GM12801 (cell line): ENCODE results near the gene TECPR2.

Experiments used
- TF ChIP-seq, protein P1 (sequence below): IDR thresholded peaks from one replicate; pipeline ENCODE4 v1.5.1; 2011; ENCODE audit warnings: control low read depth; ENCODE audit not compliant: insufficient read length; ENCODE audit errors: extremely low read depth

The TECPR2 gene

DNA sequence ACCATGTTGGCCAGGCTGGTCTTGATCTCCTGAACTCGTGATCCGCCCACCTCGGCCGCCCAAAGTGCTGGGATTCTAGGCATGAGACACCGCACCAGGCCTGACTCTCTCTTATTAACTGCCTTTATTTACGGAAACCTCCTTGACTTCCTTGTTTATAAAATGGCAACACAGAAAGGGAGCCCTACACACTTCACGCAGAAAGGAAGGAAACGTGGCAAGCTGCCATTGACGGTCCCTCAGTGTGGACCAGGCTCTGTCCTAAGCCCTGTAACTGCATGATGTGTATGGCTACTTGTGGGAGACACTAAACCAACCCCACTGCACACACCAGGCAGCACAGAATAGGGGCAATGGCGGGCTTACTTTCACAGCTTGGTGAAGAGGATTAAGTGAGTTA, 11.7 kb upstream of the TECPR2 start:
- TF ChIP-seq, protein P1, sequence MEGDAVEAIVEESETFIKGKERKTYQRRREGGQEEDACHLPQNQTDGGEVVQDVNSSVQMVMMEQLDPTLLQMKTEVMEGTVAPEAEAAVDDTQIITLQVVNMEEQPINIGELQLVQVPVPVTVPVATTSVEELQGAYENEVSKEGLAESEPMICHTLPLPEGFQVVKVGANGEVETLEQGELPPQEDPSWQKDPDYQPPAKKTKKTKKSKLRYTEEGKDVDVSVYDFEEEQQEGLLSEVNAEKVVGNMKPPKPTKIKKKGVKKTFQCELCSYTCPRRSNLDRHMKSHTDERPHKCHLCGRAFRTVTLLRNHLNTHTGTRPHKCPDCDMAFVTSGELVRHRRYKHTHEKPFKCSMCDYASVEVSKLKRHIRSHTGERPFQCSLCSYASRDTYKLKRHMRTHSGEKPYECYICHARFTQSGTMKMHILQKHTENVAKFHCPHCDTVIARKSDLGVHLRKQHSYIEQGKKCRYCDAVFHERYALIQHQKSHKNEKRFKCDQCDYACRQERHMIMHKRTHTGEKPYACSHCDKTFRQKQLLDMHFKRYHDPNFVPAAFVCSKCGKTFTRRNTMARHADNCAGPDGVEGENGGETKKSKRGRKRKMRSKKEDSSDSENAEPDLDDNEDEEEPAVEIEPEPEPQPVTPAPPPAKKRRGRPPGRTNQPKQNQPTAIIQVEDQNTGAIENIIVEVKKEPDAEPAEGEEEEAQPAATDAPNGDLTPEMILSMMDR, result no peak

DNA sequence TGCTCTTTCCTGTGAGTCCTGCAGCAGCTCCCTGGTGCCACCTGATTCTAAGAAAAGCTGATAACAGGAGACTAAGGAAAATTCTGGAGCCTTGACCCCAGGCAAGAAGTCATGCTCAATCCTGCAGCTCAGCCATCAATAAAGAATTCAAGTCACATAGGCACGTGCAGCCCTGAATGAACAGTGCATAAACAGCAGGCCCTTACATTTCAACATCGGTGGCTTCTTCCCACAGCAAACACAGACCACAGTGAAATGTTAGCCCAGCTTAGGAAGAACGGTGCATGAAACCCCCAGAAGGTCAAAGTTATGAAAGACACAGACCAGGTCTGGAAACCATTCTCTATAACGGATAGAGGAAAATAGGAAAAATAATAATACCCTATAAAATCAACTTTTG, 10.5 kb upstream of the TECPR2 start:
- TF ChIP-seq, protein P1, result no peak

DNA sequence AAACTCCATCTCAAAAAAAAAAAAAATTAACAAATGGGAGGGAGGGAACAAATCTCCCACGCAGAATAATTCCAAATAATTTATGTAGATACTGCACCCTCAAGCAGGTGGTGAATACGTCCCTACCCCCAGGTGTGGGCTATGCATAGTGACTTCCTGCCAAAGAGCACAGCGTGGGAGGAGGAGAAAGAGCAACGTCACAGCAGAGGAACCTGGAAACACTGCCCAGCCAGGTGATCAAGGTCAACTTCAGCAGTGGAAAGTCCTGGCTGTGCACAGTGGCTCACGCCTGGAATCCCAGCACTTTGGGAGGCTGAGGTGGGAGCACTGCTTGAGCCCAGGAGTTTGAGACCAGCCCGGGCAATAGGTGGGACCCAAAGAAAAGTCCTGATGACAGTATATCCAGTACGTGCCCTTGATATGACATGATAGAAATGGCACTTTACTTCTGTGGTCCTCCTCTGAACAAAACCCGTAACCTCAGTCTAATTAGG, 9.6 kb upstream of the TECPR2 start:
- TF ChIP-seq, protein P1, result no peak

DNA sequence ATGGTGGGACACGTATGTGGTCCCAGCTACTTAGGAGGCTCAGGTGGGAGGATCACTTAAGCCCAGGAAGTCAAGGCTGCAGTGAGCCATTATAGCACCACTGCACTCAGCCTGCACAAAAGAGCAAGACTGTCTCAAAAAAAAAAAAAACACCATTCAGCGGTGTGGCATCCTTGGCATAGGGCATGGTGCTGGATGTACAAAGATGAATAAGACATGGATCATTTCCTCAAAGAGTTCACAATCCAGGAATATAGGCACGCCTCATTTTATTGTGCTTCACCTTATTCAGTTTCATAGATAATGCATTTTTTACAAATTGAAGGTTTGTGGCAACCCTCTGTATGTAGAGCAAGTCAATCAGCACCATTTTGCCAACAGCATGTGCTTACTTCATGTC, 6.5 kb upstream of the TECPR2 start:
- TF ChIP-seq, protein P1, result no peak

DNA sequence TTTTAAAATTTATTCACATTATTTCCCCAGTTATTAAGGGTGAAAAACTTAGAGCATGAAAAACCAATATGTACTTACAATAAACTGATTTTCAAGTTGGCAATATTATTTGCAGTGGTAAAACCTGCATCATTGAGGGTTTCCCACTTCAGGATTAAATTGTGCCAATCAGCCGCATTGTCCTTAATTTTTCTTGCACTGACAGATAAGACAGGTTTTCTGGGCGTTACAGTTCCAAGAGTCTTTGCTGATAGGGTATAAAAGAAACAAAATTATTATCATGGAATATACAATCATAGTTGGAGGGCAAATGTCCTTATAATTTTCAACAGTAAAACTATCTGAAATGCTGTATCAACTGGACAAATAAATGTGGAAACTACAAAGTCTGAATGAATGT, 3.4 kb upstream of the TECPR2 start:
- TF ChIP-seq, protein P1, result no peak

DNA sequence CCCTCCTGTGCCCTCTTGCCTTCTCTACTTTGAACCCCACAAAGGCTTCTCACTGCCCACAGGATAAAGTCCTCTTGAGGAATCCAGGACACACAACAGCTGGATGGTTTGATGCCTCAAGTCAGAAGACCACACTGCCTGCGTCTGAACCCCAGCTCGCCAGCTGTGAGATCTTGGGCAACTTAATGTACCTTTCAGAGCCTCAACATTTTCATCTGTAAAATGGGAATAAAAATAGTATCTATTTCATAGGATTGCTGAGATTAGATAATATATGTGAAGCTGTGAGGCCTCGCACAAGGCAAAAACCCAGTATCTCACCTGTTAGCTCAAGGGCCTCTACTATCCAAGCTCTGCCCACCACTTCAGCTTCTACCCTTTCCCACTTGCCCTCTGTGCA, 2.4 kb upstream of the TECPR2 start:
- TF ChIP-seq, protein P1, result no peak

DNA sequence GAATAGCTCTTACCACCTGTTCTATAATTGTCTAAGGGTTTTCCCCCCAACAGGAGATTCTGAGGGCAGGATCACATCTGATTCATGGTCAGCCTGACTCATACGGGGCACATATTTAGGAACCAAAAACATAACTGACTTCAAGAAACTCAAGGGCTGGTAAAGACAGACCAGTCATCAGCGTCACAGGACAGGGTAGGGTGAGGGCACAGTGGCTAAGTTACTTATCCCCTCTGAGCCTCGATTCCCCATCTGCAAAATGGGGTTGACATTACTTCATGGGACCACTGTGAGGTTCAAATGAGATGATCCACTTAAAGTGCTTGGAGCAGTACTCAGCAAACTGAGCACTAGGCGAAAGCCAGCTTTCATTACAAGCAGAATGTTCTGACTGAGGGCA, 657 bp upstream of the TECPR2 start:
- TF ChIP-seq, protein P1, result no peak
